ES-I3 (cell line): ENCODE data around the gene FANCE.

Experiments
- H3K36me3 ChIP-seq: 2 replicates; pipeline ENCODE4 v1.6.1; 2013; ENCODE audit warnings: mild to moderate bottlenecking, low read length, control low read depth, moderate library complexity; ENCODE audit not compliant: insufficient read depth
- H3K4me1 ChIP-seq: 2 replicates; pipeline ENCODE4 v1.6.1; 2013; ENCODE audit warnings: mild to moderate bottlenecking, control low read depth, low read length; ENCODE audit not compliant: insufficient read depth
- H3K9ac ChIP-seq: 2 replicates; pipeline ENCODE4 v1.6.1; 2013; ENCODE audit warnings: low read depth, mild to moderate bottlenecking, low read length, moderate library complexity
- H3K9me3 ChIP-seq: 2 replicates; pipeline ENCODE4 v1.6.1; 2013; ENCODE audit warnings: mild to moderate bottlenecking, low read length, moderate library complexity; ENCODE audit not compliant: control insufficient read depth, insufficient read depth

The FANCE gene

DNA sequence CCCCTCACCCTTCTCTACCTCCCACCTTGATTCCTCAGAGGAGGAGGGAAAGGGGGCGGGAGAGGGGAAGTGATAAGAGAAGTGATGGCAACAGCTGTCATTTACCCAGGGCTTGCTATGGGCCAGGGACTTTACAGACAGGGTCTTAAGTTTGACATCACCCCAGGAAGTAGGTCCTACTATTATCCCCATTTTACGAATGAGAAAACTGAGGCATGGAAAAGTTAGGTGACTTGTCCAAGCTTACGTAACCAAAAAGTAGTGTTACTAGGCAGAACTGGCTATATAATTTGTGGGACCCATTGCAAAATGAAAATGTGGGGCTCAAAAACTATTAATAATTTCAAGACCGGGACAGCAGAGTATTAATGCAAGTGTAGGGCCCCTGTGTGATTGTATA, 10.5 kb upstream of the FANCE start:
- Histone ChIP-seq H3K4me1 (no peaks in the 10 kb centered on the region; the same call in 1 of the 2 replicates), H3K9ac (no peak overlapping the region), H3K36me3 (no peaks in the 10 kb centered on the region), H3K9me3 (no peaks in the 10 kb centered on the region)

DNA sequence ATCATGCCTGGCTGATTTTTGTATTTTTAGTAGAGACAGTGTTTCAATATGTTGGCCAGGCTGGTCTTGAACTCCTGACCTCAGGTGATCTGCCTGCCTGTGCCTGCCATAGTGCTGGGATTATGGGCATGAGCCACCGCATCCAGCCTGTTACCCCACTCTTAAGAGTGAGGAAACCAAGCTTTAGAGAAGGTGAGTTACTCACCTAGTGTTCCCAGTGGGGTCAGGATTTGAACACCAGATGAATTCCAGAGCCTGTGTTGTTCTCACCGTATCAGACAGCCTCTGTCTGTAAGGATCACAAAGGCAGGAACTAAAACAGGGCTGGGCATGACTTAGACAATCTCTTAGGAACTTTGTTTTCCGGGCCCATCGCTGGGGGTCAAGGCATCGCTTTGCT, 9.4 kb upstream of the FANCE start:
- Histone ChIP-seq H3K9me3 (no peaks in the 10 kb centered on the region), H3K36me3 (no peaks in the 10 kb centered on the region), H3K4me1 (no peaks in the 10 kb centered on the region), H3K9ac (no peak overlapping the region)

DNA sequence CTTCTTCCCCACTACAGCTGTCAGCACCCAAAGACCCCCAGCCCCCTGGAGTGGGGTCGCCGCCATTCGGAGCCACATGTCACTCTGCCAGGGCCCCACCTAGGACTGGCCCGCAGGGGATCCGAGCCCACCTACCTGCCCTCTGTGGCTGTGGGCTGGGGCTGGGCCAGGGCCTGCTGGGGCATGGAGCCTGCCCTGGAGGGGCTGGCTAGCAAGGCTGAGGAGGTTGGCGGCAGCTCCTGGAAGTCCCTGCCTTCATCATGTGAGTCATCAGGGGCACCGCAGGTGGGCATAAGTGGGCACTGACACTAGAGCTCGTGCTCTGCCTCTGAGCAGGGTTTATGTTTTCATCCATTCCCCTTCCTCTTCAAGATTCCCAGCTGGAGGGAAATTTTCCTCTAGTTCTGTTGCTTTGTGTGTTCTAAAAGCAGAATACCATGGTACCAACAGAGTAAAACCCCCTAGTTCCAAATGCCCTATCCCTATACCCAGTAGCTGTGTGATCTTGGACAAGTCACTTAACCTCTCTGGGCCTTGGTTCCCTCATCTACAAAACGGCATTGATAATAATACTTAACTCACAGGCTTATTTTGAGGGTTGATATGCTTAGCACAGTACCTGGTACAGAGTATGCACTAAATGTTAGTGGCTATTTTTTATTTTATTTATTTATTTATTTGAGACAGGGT, 8.7 kb upstream of the FANCE start:
- H3K36me3 ChIP-seq, result no peaks in the 10 kb centered on the region
- no peak overlapping the region for H3K9ac ChIP-seq
- no peaks in the 10 kb centered on the region for H3K4me1 ChIP-seq
- no peaks in the 10 kb centered on the region for H3K9me3 ChIP-seq

DNA sequence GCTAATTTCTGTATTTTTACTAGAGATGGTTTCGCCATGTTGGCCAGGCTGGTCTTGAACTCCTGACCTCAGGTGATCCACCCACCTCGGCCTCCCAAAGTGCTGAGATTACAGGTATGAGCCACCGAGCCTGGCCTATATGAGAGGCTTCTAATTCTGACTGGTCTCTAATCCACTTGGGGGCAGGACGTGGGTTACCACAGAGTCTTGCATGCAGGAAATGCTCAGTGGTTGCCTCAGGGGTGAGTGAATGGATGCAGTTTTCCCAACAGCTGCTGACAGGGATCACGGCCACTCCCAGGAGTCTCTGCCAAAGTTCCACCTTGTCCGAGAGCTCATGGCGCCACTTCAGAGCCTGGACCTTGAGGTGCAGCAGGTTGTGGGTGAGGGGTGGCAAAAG, 6.4 kb upstream of the FANCE start:
- Histone ChIP-seq H3K9me3 (no peaks in the 10 kb centered on the region), H3K36me3 (no peaks in the 10 kb centered on the region), H3K9ac (no peak overlapping the region), H3K4me1 (no peaks in the 10 kb centered on the region)

DNA sequence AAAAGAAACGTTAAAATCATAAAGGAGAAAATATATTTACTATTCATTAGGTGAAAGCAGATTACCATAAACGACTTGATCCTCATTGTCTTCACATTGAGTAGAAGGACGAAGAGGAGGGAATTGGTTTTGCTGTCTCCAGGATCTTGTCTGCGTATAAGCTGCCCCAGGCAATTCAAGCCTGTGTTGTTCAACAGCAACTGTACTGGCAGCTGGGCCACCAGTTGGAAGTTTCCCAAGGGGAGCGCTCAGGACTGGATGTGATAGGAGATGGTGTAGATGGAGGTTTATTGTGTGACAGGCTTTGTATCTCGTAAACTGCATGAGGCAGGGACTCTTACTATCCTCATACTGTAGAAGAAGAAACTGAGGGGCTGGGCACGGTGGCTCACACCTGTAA, 3.9 kb upstream of the FANCE start:
- Histone ChIP-seq H3K9ac (no peak overlapping the region), H3K4me1 (peaks cover 4% of the 10 kb centered on the region; the same call in 1 of the 2 replicates), H3K9me3 (no peaks in the 10 kb centered on the region), H3K36me3 (no peaks in the 10 kb centered on the region)

DNA sequence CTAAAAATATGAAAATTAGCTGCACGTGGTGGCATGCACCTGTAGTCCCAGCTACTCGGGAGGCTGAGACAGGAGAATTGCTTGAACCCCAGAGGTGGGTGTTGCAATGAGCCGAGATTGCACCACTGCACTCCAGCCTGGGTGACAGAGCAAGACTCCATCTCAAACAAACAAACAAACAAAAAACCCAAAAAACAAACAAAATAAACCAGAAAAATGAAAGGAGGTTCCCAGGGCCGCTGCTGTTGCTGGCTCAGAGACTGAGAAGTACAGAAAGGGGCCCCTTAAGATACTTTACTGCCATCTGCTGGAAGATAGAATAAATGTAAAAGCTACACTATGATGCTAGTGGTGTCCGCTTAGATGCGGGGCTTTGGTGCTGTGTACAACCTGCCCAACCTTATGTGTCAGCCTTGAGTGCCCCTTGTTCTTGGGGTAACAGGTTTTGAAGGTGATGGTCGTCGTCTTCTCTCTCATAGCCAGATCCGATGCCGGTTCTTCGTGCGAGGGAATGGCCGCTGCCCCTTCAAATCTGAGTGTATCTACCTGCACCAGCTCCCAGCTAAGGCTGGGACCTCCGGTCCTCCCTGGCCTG, 2.8 kb upstream of the FANCE start:
- H3K4me1 ChIP-seq, result peaks cover 5% of the 10 kb centered on the region
- no peaks in the 10 kb centered on the region for H3K9me3 ChIP-seq
- no peaks in the 10 kb centered on the region for H3K36me3 ChIP-seq
- H3K9ac ChIP-seq, result no peak overlapping the region

DNA sequence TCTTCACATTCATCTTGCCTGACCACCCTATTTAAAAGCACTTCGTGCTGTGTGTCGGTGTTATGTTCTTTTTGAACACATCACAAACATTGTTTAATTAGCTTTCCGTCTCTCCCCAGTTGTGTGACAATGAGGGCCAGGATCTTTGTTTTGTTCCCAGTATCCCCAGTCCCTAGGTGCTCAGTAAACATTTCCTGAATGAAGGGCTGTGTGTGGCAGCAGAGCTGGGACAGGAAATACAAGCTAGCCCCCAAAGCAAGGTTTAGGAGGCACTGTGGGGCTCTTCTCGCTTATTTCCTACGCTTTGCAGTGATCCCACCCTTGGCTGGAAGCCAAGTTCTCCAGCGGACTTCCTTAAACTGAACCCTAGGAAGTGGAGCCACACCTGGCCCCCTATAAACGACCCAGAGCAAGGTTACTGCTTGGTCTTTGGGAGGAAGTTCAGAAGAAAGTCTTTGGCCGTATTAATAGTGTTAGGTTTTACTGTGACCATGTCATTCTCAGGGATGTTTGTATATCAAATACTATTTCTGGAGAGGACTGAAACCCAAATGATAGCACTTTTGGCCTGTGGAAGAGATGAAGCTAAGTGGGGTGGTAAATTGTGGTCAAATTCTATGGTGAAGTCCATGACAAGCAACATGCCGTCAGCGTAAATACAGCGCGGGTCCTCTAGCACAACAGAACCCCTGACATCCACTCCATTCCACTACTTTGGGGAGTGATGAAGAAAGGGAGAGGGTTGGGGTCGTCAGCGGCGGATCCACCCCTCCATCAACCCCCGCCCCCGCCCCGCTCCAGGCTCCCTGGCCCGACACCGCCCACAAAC, 570 bp upstream of the FANCE start:
- H3K4me1 ChIP-seq, result peaks cover 8% of the 10 kb centered on the region
- H3K9ac ChIP-seq, result peak overlapping the region; percentile 28; the same call in 1 of the 2 replicates
- H3K36me3 ChIP-seq, result no peaks in the 10 kb centered on the region
- no peaks in the 10 kb centered on the region for H3K9me3 ChIP-seq

DNA sequence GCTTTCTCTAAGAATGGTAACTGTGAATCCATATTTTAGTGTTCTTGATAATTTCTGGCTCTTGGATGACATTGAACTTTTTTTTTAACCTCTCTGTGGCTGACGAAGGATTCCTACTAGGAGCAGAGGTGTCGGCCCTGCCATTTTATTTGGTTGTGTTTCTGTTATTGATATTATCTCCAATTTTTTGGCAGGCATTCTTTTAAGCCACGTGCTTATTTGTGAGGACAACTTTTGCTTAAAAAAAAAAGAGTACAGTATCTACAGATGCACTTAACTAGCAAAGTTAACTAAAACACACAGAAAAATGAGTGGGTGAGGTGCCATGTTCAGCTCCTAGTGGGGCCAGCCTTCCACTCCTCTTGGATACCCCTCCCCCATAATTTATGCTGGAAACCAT, 1.1 kb downstream of the FANCE start:
- H3K9me3 ChIP-seq, result no peaks in the 10 kb centered on the region
- no peaks in the 10 kb centered on the region for H3K36me3 ChIP-seq
- H3K9ac ChIP-seq, result peak overlapping the region; percentile 76; the same call in 1 of the 2 replicates
- H3K4me1 ChIP-seq, result peaks cover 8% of the 10 kb centered on the region

DNA sequence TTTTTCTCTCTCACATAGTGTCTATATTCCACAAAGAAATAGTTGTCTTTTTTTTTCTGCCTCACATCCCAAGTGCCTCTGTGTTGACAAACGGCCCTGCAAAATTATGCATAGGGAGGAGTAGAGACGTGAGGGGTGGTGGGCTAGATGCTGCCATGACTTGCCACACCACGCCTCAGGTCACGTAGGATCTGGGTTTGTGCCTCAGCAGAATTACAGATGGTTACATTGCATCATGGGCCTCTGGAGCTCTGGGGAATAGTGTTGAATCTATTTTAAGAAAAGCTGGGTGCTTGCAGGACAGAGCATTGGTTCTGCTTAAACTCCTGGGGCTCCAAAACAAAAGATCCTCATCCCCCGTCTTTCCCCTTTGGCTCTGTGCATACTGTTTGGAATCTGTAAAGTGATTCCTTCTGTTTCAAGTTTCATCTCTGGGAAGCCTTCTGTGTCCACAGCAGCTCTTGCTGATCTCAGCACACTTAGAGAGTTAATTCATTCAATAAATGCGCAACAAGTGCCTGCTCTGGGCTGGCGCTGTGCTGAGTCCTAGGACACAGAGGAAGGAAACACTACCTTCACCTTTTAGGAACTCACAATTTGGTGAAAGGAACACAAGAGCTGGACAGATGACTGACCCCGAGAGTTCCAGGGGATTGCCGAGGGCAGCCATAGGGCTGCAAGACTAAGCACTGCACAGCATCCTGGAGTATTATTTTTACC, 2.4 kb downstream of the FANCE start:
- no peak overlapping the region for H3K9ac ChIP-seq
- H3K9me3 ChIP-seq, result no peaks in the 10 kb centered on the region
- peaks cover 8% of the 10 kb centered on the region for H3K4me1 ChIP-seq
- H3K36me3 ChIP-seq, result no peaks in the 10 kb centered on the region

DNA sequence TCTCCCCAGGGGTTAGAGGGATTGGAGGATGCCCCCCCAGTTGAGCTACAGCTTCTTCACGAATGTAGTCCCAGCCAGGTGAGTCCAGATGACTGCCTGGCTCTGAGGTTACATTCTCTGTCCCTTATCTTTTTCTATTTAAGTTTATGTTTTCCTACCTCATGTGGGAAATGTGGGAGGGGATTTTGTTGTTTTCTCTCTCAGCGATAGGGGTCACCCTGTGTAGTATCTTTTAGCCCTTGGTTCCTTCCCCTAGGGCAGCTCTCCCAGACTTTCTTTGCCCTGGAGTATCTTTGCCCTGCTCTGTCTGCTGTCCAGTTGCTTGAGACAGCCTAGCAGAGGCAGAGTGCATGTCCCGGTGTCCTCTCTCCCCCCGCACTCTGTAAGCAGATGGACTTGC, 5.8 kb downstream of the FANCE start:
- H3K36me3 ChIP-seq, result no peaks in the 10 kb centered on the region
- H3K9ac ChIP-seq, result no peak overlapping the region
- H3K9me3 ChIP-seq, result no peaks in the 10 kb centered on the region
- peaks cover 4% of the 10 kb centered on the region; the same call in 1 of the 2 replicates for H3K4me1 ChIP-seq

DNA sequence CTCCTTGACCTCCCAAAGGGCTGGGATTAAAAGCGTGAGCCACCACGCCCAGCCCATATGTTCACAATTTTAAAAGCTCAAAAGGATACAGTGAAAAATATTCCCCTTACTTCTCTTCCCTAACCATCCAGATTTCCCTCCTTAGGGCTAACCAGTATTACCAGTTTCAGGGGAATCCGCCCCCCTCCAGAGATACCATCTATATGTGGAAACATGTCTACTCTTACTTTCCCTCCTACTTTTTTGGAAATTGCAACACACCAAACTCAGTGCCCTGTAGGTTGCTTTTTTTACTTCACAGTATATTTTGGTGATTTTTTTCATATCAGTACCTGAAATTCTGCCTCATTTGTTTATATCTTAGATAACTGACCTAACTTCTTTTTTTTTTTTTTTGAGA, 9.1 kb downstream of the FANCE start:
- H3K36me3 ChIP-seq, result peaks cover 3% of the 10 kb centered on the region; the same call in 1 of the 2 replicates

DNA sequence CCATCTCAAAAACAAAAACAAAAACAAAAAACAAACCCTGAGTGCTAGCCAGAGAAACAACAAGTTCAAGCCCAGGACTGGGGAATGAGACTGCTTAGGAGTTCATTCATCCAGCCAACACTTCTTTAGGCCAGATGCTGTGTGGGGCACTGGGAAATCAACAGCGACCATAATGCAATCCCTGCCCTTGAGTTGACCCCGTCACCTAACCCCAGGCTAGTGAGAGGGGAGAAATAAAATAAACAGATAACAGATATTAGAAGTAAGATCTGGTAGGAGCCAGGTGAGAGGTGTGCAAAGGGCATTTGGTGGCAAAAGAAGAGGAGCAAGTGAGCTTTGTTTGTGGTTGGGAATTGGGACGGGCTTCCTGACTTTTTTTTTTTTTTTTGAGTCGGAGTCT, 11.2 kb downstream of the FANCE start:
- no peaks in the 10 kb centered on the region for H3K9me3 ChIP-seq
- no peak overlapping the region for H3K9ac ChIP-seq
- H3K4me1 ChIP-seq, result no peaks in the 10 kb centered on the region
- peaks cover 7% of the 10 kb centered on the region; the same call in 1 of the 2 replicates for H3K36me3 ChIP-seq

More for the DNA sequence above, 9.1 kb downstream of the FANCE start:
- H3K9me3 ChIP-seq, result no peaks in the 10 kb centered on the region
- H3K9ac ChIP-seq, result no peak overlapping the region
- no peaks in the 10 kb centered on the region for H3K4me1 ChIP-seq

DNA sequence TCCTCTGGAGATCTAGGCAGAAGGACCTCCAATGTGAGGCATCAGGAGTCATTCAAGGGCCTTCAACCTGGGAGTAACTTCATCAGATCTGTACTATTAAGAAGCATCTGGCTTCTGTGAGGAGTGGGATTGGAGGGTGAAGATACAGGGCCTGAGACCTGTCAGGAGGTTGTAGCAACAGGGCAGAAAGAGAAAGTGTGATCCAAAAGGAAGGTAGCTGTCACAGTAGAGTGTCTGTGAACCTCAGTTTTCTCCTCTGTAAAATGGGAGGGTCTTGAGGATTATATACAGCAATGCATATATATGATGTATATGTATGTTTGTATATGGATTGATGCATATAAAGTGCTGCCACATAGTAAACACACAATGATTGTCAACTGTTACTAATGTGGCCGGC, 13.5 kb downstream of the FANCE start:
- H3K36me3 ChIP-seq, result peaks cover 26% of the 10 kb centered on the region
- no peaks in the 10 kb centered on the region for H3K9me3 ChIP-seq
- H3K9ac ChIP-seq, result no peak overlapping the region
- peaks cover 6% of the 10 kb centered on the region; the same call in 1 of the 2 replicates for H3K4me1 ChIP-seq
